CD4-positive, alpha-beta memory T cell (primary cell): ENCODE data around the gene ZNF629. TPM values are rescaled to one million over a fixed set of nuclear protein-coding genes. Genes with fewer than 3 reads are reported as not detected.

Experiments
- CTCF ChIA-PET: fragments of 350-600 bp; sonication (Branson Sonifier 250); formaldehyde crosslinking; loops from one replicate; lab custom pipeline; 2021; ENCODE audit warnings: inconsistent platforms; ENCODE audit not compliant: partially characterized antibody; lab: Charles Lee
- POLR2A ChIA-PET: fragments of 350-600 bp; sonication (Branson Sonifier 250); formaldehyde crosslinking; loops from one replicate; lab custom pipeline; 2021; ENCODE audit not compliant: partially characterized antibody; lab: Charles Lee
- DNase-seq, 5 donors: peaks; one replicate each; pipeline versions ENCODE4 v3.0.0 to v3.0.0-alpha.2; 2020 to 2022; ENCODE audit warnings: mixed read lengths in 1 of 5
- H3K27ac ChIP-seq: one replicate; pipeline ENCODE4 v1.7.0; 2013; ENCODE audit warnings: low read depth, low read length
- H3K27me3 ChIP-seq: 2 replicates; pipeline ENCODE4 v1.7.0; 2013; ENCODE audit warnings: mild to moderate bottlenecking, low read length, moderate library complexity; ENCODE audit not compliant: insufficient read depth
- H3K36me3 ChIP-seq: 2 replicates; pipeline ENCODE4 v1.7.0; 2013; ENCODE audit warnings: mild to moderate bottlenecking, low read length, moderate library complexity; ENCODE audit not compliant: insufficient read depth
- H3K4me1 ChIP-seq: 2 replicates; pipeline ENCODE4 v1.7.0; 2013; ENCODE audit warnings: mild to moderate bottlenecking, low read length, moderate library complexity; ENCODE audit not compliant: insufficient read depth
- H3K4me3 ChIP-seq, 2 donors: one replicate each; pipeline ENCODE4 v1.7.0; 2013; ENCODE audit warnings: low read length in 2 of 2, mild to moderate bottlenecking in 1 of 2
- H3K9me3 ChIP-seq, 2 donors: one replicate each; pipeline ENCODE4 v1.7.0; 2013; ENCODE audit warnings: low read length in 2 of 2, control low read depth in 1 of 2; ENCODE audit not compliant: control insufficient read depth in 1 of 2
- H3K27ac Mint-ChIP-seq, 7 donors: one replicate each; pipeline ENCODE4 v1.8.0; 2020 to 2021; ENCODE audit warnings: mixed read lengths in 7 of 7, mild to moderate bottlenecking in 6 of 7, inconsistent platforms in 3 of 7, moderate library complexity in 3 of 7
- H3K27me3 Mint-ChIP-seq, 2 donors: one replicate each; pipeline ENCODE4 v1.8.0; 2020 to 2021; ENCODE audit warnings: mixed read lengths in 2 of 2
- H3K36me3 Mint-ChIP-seq, 2 donors: one replicate each; pipeline ENCODE4 v1.8.0; 2020 to 2021; ENCODE audit warnings: mixed read lengths in 2 of 2, inconsistent platforms in 1 of 2, mild to moderate bottlenecking in 1 of 2
- H3K4me1 Mint-ChIP-seq, 4 donors: one replicate each; pipeline ENCODE4 v1.8.0; 2020 to 2021; ENCODE audit warnings: mixed read lengths in 4 of 4, mild to moderate bottlenecking in 1 of 4
- H3K4me3 Mint-ChIP-seq, 8 donors: one replicate each; pipeline ENCODE4 v1.8.0; 2020 to 2021; ENCODE audit warnings: mixed read lengths in 8 of 8, mild to moderate bottlenecking in 7 of 8, moderate library complexity in 6 of 8, inconsistent platforms in 3 of 8
- H3K9me3 Mint-ChIP-seq, 8 donors: one replicate each; pipeline ENCODE4 v1.8.0; 2020 to 2021; ENCODE audit warnings: mixed read lengths in 8 of 8, mild to moderate bottlenecking in 5 of 8, inconsistent platforms in 3 of 8, moderate library complexity in 1 of 8
- intact Hi-C: fragments of 100-400 bp; cut with micrococcal nuclease; formaldehyde crosslinking; loops from one replicate; pipeline ENCODE4 v1.15.1; 2023
- polyA plus RNA-seq, 2 donors: library from polyadenylated mRNA; unstranded; fragments of 300-500 nt; fragmentation: Illumina TruSeq; gene quantifications; one replicate each; pipeline ENCODE4 v1.2.3, GENCODE V29; 2021
- total RNA-seq, 2 experiments: library from RNA; stranded (reverse); gene quantifications; one replicate each; pipeline ENCODE4 v1.2.3, GENCODE V29; 2021

The ZNF629 gene
- total and polyA plus RNA-seq, 4 experiments from 2014 or later = 0.07 to 5.4 (median 2.8) TPM

GRCh38 chr16:30775392-30776188, 11.4 kb downstream of the ZNF629 start:
- Histone ChIP-seq H3K36me3 (peaks cover 28% of the 10 kb centered on the region), H3K9me3 (no peaks in the 10 kb centered on the region), H3K4me1 (peaks cover 12% of the 10 kb centered on the region), H3K4me3 (peak overlapping the region; percentile 64 to 81), H3K27ac (no peak overlapping the region), H3K27me3 (no peaks in the 10 kb centered on the region)
- H3K4me3 Mint-ChIP-seq = peak overlapping the region; percentile 90 to 94 (median 94)
- peaks cover 14 to 32% (median 22%) of the 10 kb centered on the region in 4 donors for H3K4me1 Mint-ChIP-seq
- peak; percentile 42 to 59 (median 53) for DNase-seq
- intact Hi-C loops = loop anchor here (1.0 kb wide), 2 partner anchors 12 to 39 kb away; partner anchors contain the start of gene ZNF629
- peaks cover 17 to 34% of the 10 kb centered on the region in 2 donors for H3K36me3 Mint-ChIP-seq
- H3K27ac Mint-ChIP-seq = peak overlapping the region in 5 of 7 donors; percentile 48 to 84 (median 76)
- CTCF ChIA-PET = interaction anchor here (1.0 kb wide), 1 partner anchor 12 kb away, joined by 3 read pairs; no protein-coding TSS in a partner anchor
- H3K27me3 Mint-ChIP-seq = no peaks in the 10 kb centered on the region
- POLR2A ChIA-PET = interaction anchor here (0.7 to 2.6 kb wide), 8 partner anchors 8 to 298 kb away, joined by 3 to 19 read pairs (median 4); partner anchors contain the start of genes PHKG2, ZNF646 and ZNF668
- no peaks in the 10 kb centered on the region for H3K9me3 Mint-ChIP-seq

DNA sequence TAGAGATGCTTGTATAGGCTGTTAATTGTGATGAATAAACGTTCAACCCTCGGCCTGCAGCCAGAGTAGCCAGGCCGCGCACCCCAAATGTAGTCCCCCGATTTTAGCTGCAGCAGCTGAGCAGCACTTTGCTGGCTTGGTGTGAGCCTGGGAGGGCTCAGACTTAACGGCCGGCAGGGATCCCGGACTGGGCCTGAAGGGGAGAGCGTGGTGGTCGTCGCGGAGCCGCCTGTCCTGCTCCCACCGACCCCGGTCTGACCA, 11.9 kb downstream of the ZNF629 start:
- H3K4me3 Mint-ChIP-seq = peak overlapping the region; percentile 90 to 94 (median 94)
- H3K27me3 ChIP-seq = no peaks in the 10 kb centered on the region
- H3K4me1 ChIP-seq = peaks cover 12% of the 10 kb centered on the region
- H3K36me3 Mint-ChIP-seq = peaks cover 17 to 39% of the 10 kb centered on the region in 2 donors
- H3K27ac Mint-ChIP-seq = peak overlapping the region in 4 of 7 donors; percentile 54 to 84 (median 70)
- H3K4me3 ChIP-seq = peak overlapping the region; percentile 42 to 64
- ChIA-PET CTCF (interaction anchor here (1.0 kb wide), 1 partner anchor 12 kb away, joined by 3 read pairs; no protein-coding TSS in a partner anchor), POLR2A (interaction anchor here (0.7 to 2.6 kb wide), 8 partner anchors 8 to 299 kb away, joined by 3 to 19 read pairs (median 4); partner anchors contain the start of genes PHKG2, ZNF646 and ZNF668)
- no peaks in the 10 kb centered on the region for H3K9me3 ChIP-seq
- H3K27ac ChIP-seq = no peak overlapping the region
- H3K4me1 Mint-ChIP-seq = peaks cover 14 to 32% (median 22%) of the 10 kb centered on the region in 4 donors
- intact Hi-C loops = loop anchor here (1.0 kb wide), 2 partner anchors 12 to 39 kb away; partner anchors contain the start of gene ZNF629
- H3K9me3 Mint-ChIP-seq = no peaks in the 10 kb centered on the region
- no peak for DNase-seq
- H3K27me3 Mint-ChIP-seq = no peaks in the 10 kb centered on the region
- H3K36me3 ChIP-seq = peaks cover 34% of the 10 kb centered on the region

- H3K36me3 Mint-ChIP-seq = peaks cover 17 to 42% of the 10 kb centered on the region in 2 donors
- Histone ChIP-seq H3K27me3 (no peaks in the 10 kb centered on the region), H3K9me3 (no peaks in the 10 kb centered on the region), H3K27ac (no peak overlapping the region), H3K4me1 (peaks cover 12% of the 10 kb centered on the region), H3K4me3 (peak overlapping the region in 1 of 2 donors; percentile 64), H3K36me3 (peaks cover 37% of the 10 kb centered on the region)
- POLR2A ChIA-PET = interaction anchor here (0.7 to 2.6 kb wide), 8 partner anchors 9 to 299 kb away, joined by 3 to 19 read pairs (median 4); partner anchors contain the start of genes PHKG2, ZNF646 and ZNF668
- peak overlapping the region in 7 of 8 donors; percentile 28 to 94 (median 94) for H3K4me3 Mint-ChIP-seq
- H3K9me3 Mint-ChIP-seq = no peaks in the 10 kb centered on the region
- peak overlapping the region in 5 of 7 donors; percentile 1 to 84 (median 63) for H3K27ac Mint-ChIP-seq
- intact Hi-C loops = loop anchor here (1.0 kb wide), 2 partner anchors 13 to 40 kb away; partner anchors contain the start of gene ZNF629
- H3K27me3 Mint-ChIP-seq = no peaks in the 10 kb centered on the region
- CTCF ChIA-PET = interaction anchor here (1.0 kb wide), 1 partner anchor 11 kb away, joined by 3 read pairs; no protein-coding TSS in a partner anchor
- H3K4me1 Mint-ChIP-seq = peaks cover 14 to 32% (median 22%) of the 10 kb centered on the region in 4 donors
- DNase-seq = no peak
Observed at GRCh38 chr16:30774367-30775130, 12.5 kb downstream of the ZNF629 start.

DNA sequence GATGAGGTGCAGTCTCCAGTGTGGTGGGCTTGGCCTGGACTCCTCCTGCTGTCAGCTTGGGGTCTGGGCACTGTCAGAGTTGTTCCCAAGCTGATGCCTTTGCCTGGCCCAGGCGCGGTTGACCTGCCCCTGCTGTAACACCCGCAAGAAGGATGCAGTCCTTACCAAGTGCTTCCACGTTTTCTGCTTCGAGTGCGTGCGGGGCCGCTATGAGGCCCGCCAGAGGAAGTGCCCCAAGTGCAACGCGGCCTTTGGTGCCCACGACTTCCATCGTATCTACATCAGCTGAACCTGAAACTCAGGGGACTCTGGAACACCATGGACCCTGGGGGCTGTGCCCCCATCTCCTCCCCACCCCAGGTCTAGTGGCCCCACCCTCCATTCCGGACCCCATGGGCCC, 13.2 kb downstream of the ZNF629 start:
- Mint-ChIP-seq H3K27me3 (peaks cover 0 to 1% of the 10 kb centered on the region in 2 donors), H3K4me3 (peak overlapping the region in 1 of 8 donors; percentile 27), H3K27ac (peak overlapping the region in 1 of 7 donors; percentile 37), H3K9me3 (no peaks in the 10 kb centered on the region), H3K4me1 (peaks cover 14 to 32% (median 22%) of the 10 kb centered on the region in 4 donors), H3K36me3 (peaks cover 21 to 49% of the 10 kb centered on the region in 2 donors)
- peaks cover 44% of the 10 kb centered on the region for H3K36me3 ChIP-seq
- peaks cover 12% of the 10 kb centered on the region for H3K4me1 ChIP-seq
- CTCF ChIA-PET = no interaction called here
- H3K9me3 ChIP-seq = no peaks in the 10 kb centered on the region
- DNase-seq = no peak
- H3K4me3 ChIP-seq = no peak overlapping the region
- intact Hi-C loops = no loop called here
- POLR2A ChIA-PET = interaction anchor here (0.7 to 2.6 kb wide), 3 partner anchors 10 to 26 kb away, joined by 3 to 19 read pairs (median 3); no protein-coding TSS in a partner anchor
- no peaks in the 10 kb centered on the region for H3K27me3 ChIP-seq
- H3K27ac ChIP-seq = no peak overlapping the region

DNA sequence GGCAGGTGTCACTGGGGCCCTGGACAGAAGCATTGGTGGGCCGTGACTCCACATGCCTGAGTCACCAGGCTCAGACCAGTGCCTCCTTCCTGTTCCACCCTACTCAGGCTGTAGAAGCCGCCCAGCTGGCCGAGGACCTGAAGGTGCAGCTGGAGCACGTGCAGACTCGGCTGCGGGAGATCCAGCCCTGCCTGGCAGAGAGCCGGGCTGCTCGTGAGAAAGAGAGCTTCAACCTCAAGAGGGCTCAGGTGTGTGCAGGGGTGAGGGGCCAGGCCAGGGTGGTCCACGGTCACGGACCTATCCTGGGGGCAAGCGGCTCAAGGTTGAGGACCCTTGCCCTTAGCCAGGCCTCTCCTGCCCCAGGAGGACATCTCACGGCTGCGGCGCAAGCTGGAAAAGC, 15.3 kb downstream of the ZNF629 start:
- DNase-seq = no peak
- Mint-ChIP-seq H3K27ac (no peak overlapping the region), H3K4me3 (no peak overlapping the region), H3K9me3 (no peaks in the 10 kb centered on the region), H3K4me1 (peaks cover 11 to 28% (median 19%) of the 10 kb centered on the region in 4 donors), H3K27me3 (peaks cover 0 to 1% of the 10 kb centered on the region in 2 donors), H3K36me3 (peaks cover 31 to 70% of the 10 kb centered on the region in 2 donors)
- Histone ChIP-seq H3K4me3 (no peak overlapping the region), H3K9me3 (no peaks in the 10 kb centered on the region), H3K27me3 (no peaks in the 10 kb centered on the region), H3K27ac (no peak overlapping the region), H3K36me3 (peaks cover 65% of the 10 kb centered on the region), H3K4me1 (peaks cover 12% of the 10 kb centered on the region)
- ChIA-PET CTCF (interaction anchor here (1.2 kb wide), 1 partner anchor 42 kb away, joined by 3 read pairs; no protein-coding TSS in a partner anchor), POLR2A (no interaction called here)
- intact Hi-C loops = no loop called here

- no peaks in the 10 kb centered on the region for H3K27me3 ChIP-seq
- no peaks in the 10 kb centered on the region for H3K9me3 ChIP-seq
- ChIA-PET CTCF (interaction anchor here (1.3 kb wide), 1 partner anchor 76 kb away, joined by 3 read pairs; no protein-coding TSS in a partner anchor), POLR2A (interaction anchor here (0.7 to 1.9 kb wide), 2 partner anchors 22 to 212 kb away, joined by 3 to 6 read pairs; partner anchors contain the start of gene PHKG2)
- intact Hi-C loops = no loop called here
- H3K4me3 Mint-ChIP-seq = no peak overlapping the region
- no peak overlapping the region for H3K27ac Mint-ChIP-seq
- peaks cover 9 to 15% (median 13%) of the 10 kb centered on the region in 4 donors for H3K4me1 Mint-ChIP-seq
- peaks cover 47 to 82% of the 10 kb centered on the region in 2 donors for H3K36me3 Mint-ChIP-seq
- DNase-seq = no peak
- H3K36me3 ChIP-seq = peaks cover 87% of the 10 kb centered on the region
- no peak overlapping the region for H3K27ac ChIP-seq
- H3K4me1 ChIP-seq = no peaks in the 10 kb centered on the region
- no peaks in the 10 kb centered on the region for H3K9me3 Mint-ChIP-seq
- no peak overlapping the region for H3K4me3 ChIP-seq
- H3K27me3 Mint-ChIP-seq = peaks cover 0 to 1% of the 10 kb centered on the region in 2 donors
Observed at GRCh38 chr16:30769379-30770089, 17.5 kb downstream of the ZNF629 start.
